NCI-H1105 (cell line): Measurements from ENCODE around the gene ALOX15B.

Experiments
- DNase-seq: peaks from one replicate; lab custom pipeline; 2025; lab: John Stamatoyannopoulos, UW

ALOX15B gene

GRCh38 chr17:8080208-8080798 is 41.4 kb downstream of the ALOX15B start:
- DNase-seq: no peak

GRCh38 chr17:8080799-8081219 is 42.0 kb downstream of the ALOX15B start:
- no peak for DNase-seq

DNA sequence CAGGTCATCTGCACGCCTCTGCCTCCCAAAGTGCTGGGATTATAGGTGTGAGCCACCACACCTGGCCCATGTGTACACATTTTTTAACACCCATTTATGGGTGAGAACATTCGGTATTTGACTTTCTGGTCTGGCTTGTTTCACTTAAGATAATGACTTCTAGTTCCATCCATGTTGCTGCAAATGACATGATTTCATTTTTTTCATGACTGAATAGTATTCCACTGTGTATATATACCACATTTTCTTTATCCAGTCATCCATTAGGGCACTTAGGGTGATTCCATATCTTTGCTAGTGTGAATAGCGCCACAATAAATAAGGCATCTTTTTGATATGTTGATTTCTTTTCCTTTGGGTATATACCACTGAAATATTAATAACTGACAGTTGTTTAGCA is 43.0 kb downstream of the ALOX15B start:
- no peak for DNase-seq

- no peak for DNase-seq
These were observed 43.4 kb downstream of the ALOX15B start for GRCh38 chr17:8082292-8082691.

GRCh38 chr17:8084250-8084649 is 45.4 kb downstream of the ALOX15B start:
- no peak for DNase-seq

DNA sequence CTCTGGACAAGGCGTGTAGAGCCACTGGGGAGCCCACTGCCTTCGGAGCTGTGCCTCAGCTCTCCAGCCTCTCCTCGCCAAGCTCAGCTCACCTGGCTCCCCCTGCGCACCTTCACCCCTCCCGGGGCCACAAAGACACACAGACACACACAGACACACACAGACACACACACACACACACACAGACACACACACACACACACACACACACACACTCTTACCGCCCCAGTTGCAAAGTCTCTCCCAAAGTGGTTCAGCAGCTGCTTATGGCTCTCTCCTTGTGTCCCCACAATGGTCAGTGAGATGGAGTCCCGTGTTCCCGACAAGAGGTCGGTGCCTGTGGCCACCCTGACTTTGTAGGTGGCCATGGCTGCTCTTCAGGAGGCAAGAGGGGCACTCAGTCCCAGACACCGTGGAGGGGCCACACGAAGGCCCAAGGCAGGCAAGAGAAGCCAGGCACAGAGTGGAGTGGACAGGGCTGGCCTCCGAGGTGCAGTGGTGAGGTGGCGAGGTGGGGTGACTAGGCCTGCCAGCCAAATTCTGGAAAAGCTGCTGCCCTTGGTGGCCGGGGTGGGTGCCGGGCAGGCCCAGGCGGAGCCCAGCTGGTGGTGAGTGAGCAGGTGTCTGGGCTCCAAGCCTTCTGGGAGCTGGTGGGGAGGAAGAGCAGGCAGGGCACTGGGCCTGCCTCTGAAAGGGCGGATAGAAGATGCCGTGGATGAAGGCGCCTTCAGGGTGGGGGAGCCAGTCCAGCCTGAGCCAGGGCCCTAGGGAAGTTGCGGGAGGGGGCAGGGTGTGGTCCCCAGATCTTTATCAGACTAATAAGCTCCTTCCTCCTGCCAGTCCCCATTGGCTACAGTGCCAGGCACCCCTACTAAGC is 48.5 kb downstream of the ALOX15B start, which contains the start of gene ALOX12B:
Gene ALOX12B (minus strand): TSS at position 642 of the 877 bp plus-strand sequence. CDS start 274 bp downstream, at position 368.
- DNase-seq: peak; percentile 46

DNA sequence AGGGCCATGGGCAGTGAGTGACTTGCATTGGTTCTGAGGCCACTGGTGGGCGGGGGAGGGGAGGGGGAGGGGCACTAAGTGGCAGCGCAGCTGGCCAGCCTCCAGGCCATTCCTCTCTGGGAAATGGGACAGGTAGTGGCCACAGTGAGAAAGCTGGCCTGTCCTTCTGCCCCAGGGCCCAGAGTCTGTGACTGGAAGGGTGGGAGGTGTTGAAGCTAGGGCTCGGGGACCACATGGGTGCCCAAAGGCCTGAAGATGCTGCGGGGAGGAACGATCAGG is 49.0 kb downstream of the ALOX15B start:
- no peak for DNase-seq

GRCh38 chr17:8089728-8090127 is 50.9 kb downstream of the ALOX15B start:
- DNase-seq: no peak

DNA sequence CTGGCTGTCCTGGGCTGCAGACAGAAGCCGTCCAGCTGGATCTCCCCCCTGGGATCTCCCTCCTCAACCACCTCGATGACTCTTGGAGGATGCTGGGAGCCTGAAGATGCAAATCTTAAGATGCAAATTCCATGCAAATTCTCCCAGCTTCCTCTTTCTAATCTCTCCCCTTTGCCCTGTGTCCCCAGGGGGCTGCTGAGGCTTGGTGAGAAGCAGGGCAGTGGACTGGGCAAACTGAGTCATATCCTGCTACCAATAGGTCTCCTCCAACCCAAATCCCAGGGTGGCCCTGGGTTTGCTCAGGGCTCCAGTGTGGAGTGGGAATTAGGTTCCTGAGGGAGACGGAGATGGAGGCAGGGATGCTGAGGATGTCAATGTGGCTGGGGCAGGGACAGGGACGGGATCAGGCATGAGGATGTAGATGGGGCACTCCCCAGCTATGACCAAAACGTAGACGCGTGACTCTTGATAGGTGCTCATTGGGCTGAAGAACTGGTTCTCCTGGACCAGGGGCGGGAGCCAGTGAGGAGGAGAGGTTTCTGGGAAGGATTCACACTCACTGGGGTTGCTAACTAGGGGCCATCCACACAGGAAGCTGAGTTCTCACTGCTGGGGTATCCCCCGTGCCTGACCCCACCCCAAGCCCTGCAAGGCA is 52.3 kb downstream of the ALOX15B start:
- no peak for DNase-seq

DNA sequence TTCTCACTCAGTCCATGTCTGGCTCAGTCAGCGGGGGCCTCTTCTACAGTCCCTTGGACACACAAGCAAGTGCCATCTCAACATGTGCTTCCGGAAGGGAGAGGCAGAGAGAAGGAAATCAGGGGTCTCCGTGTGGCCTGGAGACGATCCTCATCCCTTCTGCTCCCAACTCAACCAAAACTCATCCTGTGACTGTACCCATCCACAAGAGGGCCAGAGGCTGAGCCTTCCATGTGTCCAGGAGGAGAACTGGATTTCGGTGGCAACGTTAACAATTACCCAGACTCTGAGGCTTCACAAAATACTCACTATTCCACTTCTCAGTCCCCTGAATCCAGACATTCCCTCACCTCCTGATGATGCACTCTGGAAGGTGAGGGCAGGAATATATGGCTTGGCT is 56.5 kb downstream of the ALOX15B start:
- no peak for DNase-seq

DNA sequence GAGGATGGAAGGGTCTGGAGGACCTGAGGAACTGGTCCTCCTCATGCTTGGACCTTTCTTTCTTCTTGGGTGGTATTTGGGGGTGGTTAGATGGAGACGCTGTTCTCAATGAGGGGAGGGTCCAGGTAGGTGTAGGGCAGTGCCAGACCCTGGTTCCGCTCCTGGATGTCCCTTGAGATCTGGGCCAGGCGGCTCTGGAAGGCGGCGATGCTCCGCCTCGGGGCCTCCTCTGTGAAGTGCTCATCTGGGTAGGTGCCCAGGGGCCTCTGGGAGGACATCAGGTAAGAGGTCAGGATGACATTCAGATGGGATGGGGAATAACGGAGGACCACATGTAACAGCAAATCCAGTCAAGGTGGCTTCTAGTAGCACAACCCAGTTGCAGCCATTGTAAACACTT is 57.7 kb downstream of the ALOX15B start:
- no peak for DNase-seq
